ENCODE data around the gene CFAP97D2. TPM values are rescaled to one million over a fixed set of nuclear protein-coding genes. Genes with fewer than 3 reads are reported as not detected.

Gene CFAP97D2
- total RNA-seq, 1 donor from 2014 or later, result not detected

GRCh38 chr13:114141261-114141996 is 37.6 kb upstream of the CFAP97D2 start:
- DNase-seq (ENCODE audit: low read depth), result no peak
- TF ChIP-seq CTCF (conservative IDR thresholded peaks at IDR 0.05; ENCODE audit: low read depth, low read length), result no peak
- H3K4me3 ChIP-seq (ENCODE audit: low read depth, low read length), result no peak overlapping the region

- no peak for DNase-seq (ENCODE audit: low read depth)
- TF ChIP-seq CTCF (conservative IDR thresholded peaks at IDR 0.05; ENCODE audit: low read depth, low read length), result no peak
- no peak overlapping the region for H3K4me3 ChIP-seq (ENCODE audit: low read depth, low read length)
Observed at GRCh38 chr13:114142137-114142550, 36.9 kb upstream of the CFAP97D2 start.

- no peak for DNase-seq (ENCODE audit: low read depth)
- no peak for TF ChIP-seq CTCF (conservative IDR thresholded peaks at IDR 0.05; ENCODE audit: low read depth, low read length)
- H3K4me3 ChIP-seq (ENCODE audit: low read depth, low read length), result no peak overlapping the region
Observed at GRCh38 chr13:114142640-114143490, 36.2 kb upstream of the CFAP97D2 start.

GRCh38 chr13:114143806-114144605 is 35.1 kb upstream of the CFAP97D2 start:
- TF ChIP-seq CTCF (conservative IDR thresholded peaks at IDR 0.05; ENCODE audit: low read depth, low read length), result peak; percentile 46
- DNase-seq (ENCODE audit: low read depth), result no peak
- H3K4me3 ChIP-seq (ENCODE audit: low read depth, low read length), result no peak overlapping the region

- no peak for TF ChIP-seq CTCF (conservative IDR thresholded peaks at IDR 0.05; ENCODE audit: low read depth, low read length)
- H3K4me3 ChIP-seq (ENCODE audit: low read depth, low read length), result no peak overlapping the region
- DNase-seq (ENCODE audit: low read depth), result no peak
Observed at GRCh38 chr13:114144606-114145244, 34.3 kb upstream of the CFAP97D2 start.

GRCh38 chr13:114145256-114145655 is 33.8 kb upstream of the CFAP97D2 start:
- no peak for DNase-seq (ENCODE audit: low read depth)

More at GRCh38 chr13:114145256-114145655, 33.8 kb upstream of the CFAP97D2 start:
- TF ChIP-seq CTCF (conservative IDR thresholded peaks at IDR 0.05; ENCODE audit: low read depth, low read length), result no peak
- no peak overlapping the region for H3K4me3 ChIP-seq (ENCODE audit: low read depth, low read length)
